PFSK-1 (cell line): ENCODE measurements around the gene FBLN1.

Experiments used
- POLR2AphosphoS5 ChIP-seq: IDR thresholded peaks from 2 replicates; pipeline ENCODE4 v1.6.1; 2012; ENCODE audit warnings: low read depth, mild to moderate bottlenecking, control low read depth, low read length, moderate library complexity
- SIN3A ChIP-seq: IDR thresholded peaks from 2 replicates; pipeline ENCODE4 v1.6.1; 2012; ENCODE audit warnings: mild to moderate bottlenecking, low read length, moderate library complexity, borderline replicate concordance; ENCODE audit not compliant: insufficient read depth
- TAF1 ChIP-seq: IDR thresholded peaks from 2 replicates; pipeline ENCODE4 v1.6.1; 2012; ENCODE audit warnings: low read length, control low read depth, borderline replicate concordance; ENCODE audit not compliant: insufficient read depth
- TF ChIP-seq, protein P1 (sequence below), 2 experiments: IDR thresholded peaks; 2 replicates each; pipeline versions ENCODE4 v1.6.1 to v1.8.0; 2011 to 2012; ENCODE audit warnings: low read depth in 2 of 2, low read length in 2 of 2, control low read depth in 1 of 2, inconsistent platforms in 1 of 2, mild to moderate bottlenecking in 1 of 2, moderate library complexity in 1 of 2; ENCODE audit not compliant: insufficient read depth in 1 of 2

GRCh38 chr22:45511847-45512261 lies 9.2 kb downstream of the FBLN1 start:
- TF ChIP-seq POLR2AphosphoS5 (no peak), TAF1 (no peak), SIN3A (no peak)
- TF ChIP-seq, protein P1, sequence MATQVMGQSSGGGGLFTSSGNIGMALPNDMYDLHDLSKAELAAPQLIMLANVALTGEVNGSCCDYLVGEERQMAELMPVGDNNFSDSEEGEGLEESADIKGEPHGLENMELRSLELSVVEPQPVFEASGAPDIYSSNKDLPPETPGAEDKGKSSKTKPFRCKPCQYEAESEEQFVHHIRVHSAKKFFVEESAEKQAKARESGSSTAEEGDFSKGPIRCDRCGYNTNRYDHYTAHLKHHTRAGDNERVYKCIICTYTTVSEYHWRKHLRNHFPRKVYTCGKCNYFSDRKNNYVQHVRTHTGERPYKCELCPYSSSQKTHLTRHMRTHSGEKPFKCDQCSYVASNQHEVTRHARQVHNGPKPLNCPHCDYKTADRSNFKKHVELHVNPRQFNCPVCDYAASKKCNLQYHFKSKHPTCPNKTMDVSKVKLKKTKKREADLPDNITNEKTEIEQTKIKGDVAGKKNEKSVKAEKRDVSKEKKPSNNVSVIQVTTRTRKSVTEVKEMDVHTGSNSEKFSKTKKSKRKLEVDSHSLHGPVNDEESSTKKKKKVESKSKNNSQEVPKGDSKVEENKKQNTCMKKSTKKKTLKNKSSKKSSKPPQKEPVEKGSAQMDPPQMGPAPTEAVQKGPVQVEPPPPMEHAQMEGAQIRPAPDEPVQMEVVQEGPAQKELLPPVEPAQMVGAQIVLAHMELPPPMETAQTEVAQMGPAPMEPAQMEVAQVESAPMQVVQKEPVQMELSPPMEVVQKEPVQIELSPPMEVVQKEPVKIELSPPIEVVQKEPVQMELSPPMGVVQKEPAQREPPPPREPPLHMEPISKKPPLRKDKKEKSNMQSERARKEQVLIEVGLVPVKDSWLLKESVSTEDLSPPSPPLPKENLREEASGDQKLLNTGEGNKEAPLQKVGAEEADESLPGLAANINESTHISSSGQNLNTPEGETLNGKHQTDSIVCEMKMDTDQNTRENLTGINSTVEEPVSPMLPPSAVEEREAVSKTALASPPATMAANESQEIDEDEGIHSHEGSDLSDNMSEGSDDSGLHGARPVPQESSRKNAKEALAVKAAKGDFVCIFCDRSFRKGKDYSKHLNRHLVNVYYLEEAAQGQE (IDR thresholded peaks at IDR 0.05; ENCODE audit: insufficient read depth in 1 of 2, low read depth in 2 of 2, low read length in 2 of 2) = no peak
